Measurements from ENCODE around the gene ZBTB45. TPM values are rescaled to one million over a fixed set of nuclear protein-coding genes. Genes with fewer than 3 reads are reported as not detected.
A peak's percentile ranks its signal among the peaks of the same experiment; 100 is the strongest.

Gene ZBTB45
- total and polyA plus RNA-seq, 2 donors (not counting 3 experiments of a cell fraction or from before 2014, with no cell fraction given) = 17.8 to 21.8 TPM

GRCh38 chr19:58546019-58546530 lies 26.5 kb upstream of the ZBTB45 start:
- peaks cover 50% of the 10 kb centered on the region for H3K79me2 ChIP-seq (ENCODE audit: control insufficient read depth, insufficient read depth, low read length)
- peak overlapping the region; percentile 82 to 94 (median 85) for H3K4me3 ChIP-seq (replicated peaks in 1 of 3; ENCODE audit: insufficient read depth in 1 of 3, low read depth in 1 of 3, low read length in 3 of 3)
- DNase-seq (ENCODE audit: low read depth, low spot score) (no peak), FAIRE-seq (no peak)
- H2AFZ ChIP-seq (ENCODE audit: low read depth, low read length) = no peak overlapping the region
- ChIA-PET CTCF (interaction anchor here (1.2 to 2.2 kb wide), 3 partner anchors 8 to 35 kb away, joined by 3 to 15 read pairs (median 9); partner anchors contain the start of genes CHMP2A and ZBTB45), POLR2A (interaction anchor here (0.6 to 1.8 kb wide), 2 partner anchors 12 to 26 kb away, joined by 6 read pairs; partner anchors contain the start of gene ZBTB45)
- no peaks in the 10 kb centered on the region for H3K9me3 ChIP-seq (replicated peaks; ENCODE audit: control insufficient read depth, insufficient read depth, low read length)
- peak overlapping the region; percentile 44 for H3K4me2 ChIP-seq (ENCODE audit: insufficient read depth, low read length)
- TF ChIP-seq MYC (IDR thresholded peaks at IDR 0.05; ENCODE audit: low read depth, low read length) = no peak
- TF ChIP-seq JUN (IDR thresholded peaks at IDR 0.05; ENCODE audit: borderline replicate concordance, insufficient read depth, insufficient read length, low read depth) = no peak
- no peak for TF ChIP-seq POLR2AphosphoS5 (IDR thresholded peaks at IDR 0.05; ENCODE audit: insufficient read depth, low read depth, low read length)
- TF ChIP-seq GATA2 (IDR thresholded peaks at IDR 0.05; ENCODE audit: insufficient read depth, insufficient read length, low read depth, low read length) = no peak
- TF ChIP-seq POLR2A (IDR thresholded peaks at IDR 0.05; ENCODE audit: low read depth, low read length) = no peak
- no peak for TF ChIP-seq MAX (IDR thresholded peaks at IDR 0.05; ENCODE audit: insufficient read depth, insufficient read length)
- TF ChIP-seq EZH2 (IDR thresholded peaks at IDR 0.05; ENCODE audit: borderline replicate concordance, low read depth, low read length, severe bottlenecking) = no peak
- TF ChIP-seq CTCF (IDR thresholded peaks at IDR 0.05; ENCODE audit: extremely low read depth in 1 of 2, insufficient read depth in 1 of 2, low read depth in 1 of 2, low read length in 2 of 2) = no peak
- no peak for TF ChIP-seq FOS (IDR thresholded peaks at IDR 0.05; ENCODE audit: borderline replicate concordance, insufficient read depth, low read length)
- no peak overlapping the region for H3K27ac ChIP-seq (ENCODE audit: insufficient read depth, low read depth, low read length)
- intact Hi-C loops (cut with micrococcal nuclease) (no loop called here), dilution Hi-C loops (cut with MboI; ENCODE audit: extremely low pct_ligation_motif_present, low sequenced_read_pairs) (no loop called here)
- no TSS peak for BruUV-seq (replicated peaks)
- peaks cover 4% of the 10 kb centered on the region for H4K20me1 ChIP-seq (replicated peaks; ENCODE audit: control insufficient read depth, extremely low read depth, insufficient read depth, low read length)
- peaks cover 8 to 37% of the 10 kb centered on the region in 2 experiments for H3K36me3 ChIP-seq (ENCODE audit: control insufficient read depth in 2 of 2, extremely low read depth in 1 of 2, insufficient read depth in 2 of 2, low read length in 2 of 2)
- H3K9me1 ChIP-seq (replicated peaks; ENCODE audit: control insufficient read depth, extremely low read depth, insufficient read depth, low read length) = no peaks in the 10 kb centered on the region
- peaks cover 15% of the 10 kb centered on the region for H3K4me1 ChIP-seq (ENCODE audit: control insufficient read depth, extremely low read depth, insufficient read depth, low read length)
- H3K9ac ChIP-seq (replicated peaks; ENCODE audit: extremely low read depth, insufficient read depth, low read length) = peak overlapping the region; percentile 71
- H3K27me3 ChIP-seq (ENCODE audit: control insufficient read depth in 2 of 2, insufficient read depth in 2 of 2, low read length in 2 of 2) = peaks cover 0 to 2% of the 10 kb centered on the region in 2 experiments
